22Rv1 (cell line): ENCODE measurements around the gene RPL10A.

Experiments used
- ZFX ChIP-seq: fragments of 450-650 bp; IDR thresholded peaks from 2 replicates; pipeline ENCODE4 v1.6.1; 2017; ENCODE audit warnings: antibody characterized with exemption, borderline replicate concordance
- TF ChIP-seq, protein P1 (sequence below): fragments of 450-650 bp; IDR thresholded peaks from 2 replicates; pipeline ENCODE4 v1.5.1; 2017; ENCODE audit warnings: mild to moderate bottlenecking

DNA sequence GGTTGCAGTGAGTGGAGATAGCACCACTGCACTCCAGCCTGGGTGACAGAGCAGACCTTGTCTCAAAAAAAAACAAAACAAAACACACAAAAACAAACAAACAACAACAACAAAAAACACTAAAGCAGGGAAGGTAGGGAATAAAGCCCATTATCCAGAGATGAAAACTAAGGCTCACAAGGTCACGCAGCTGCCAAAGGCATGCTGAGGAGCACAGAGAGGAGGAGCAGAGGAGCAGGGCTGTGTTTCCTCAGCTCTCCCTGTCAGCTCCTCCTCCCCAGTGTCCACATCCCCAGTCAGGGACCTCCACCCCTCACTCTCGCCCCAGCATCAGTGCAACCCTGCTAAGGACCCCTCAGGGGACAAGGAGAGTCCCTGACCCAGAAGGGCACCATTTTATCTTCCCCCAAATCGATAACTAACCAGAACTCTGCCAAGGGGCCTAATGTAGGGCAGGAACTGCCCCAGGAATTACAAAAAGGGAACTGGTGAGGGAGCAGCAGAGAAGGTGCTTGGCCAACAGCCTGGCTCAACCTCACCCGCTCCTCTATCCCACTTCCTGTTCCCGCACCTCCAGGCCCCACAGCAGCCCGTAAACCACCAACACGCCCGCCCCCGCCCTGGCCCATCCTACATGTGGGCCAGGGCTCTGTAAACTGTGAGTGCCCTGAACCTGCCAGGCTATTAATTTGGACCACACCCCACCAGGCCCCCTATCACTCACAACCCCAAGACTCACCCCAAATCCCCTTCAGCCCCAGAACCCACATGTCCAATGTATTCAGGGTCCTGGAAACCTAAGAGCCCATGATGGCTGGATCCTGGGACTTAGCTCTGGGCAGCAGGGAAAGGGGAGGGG, 19.7 kb downstream of the RPL10A start:
- TF ChIP-seq, protein P1, sequence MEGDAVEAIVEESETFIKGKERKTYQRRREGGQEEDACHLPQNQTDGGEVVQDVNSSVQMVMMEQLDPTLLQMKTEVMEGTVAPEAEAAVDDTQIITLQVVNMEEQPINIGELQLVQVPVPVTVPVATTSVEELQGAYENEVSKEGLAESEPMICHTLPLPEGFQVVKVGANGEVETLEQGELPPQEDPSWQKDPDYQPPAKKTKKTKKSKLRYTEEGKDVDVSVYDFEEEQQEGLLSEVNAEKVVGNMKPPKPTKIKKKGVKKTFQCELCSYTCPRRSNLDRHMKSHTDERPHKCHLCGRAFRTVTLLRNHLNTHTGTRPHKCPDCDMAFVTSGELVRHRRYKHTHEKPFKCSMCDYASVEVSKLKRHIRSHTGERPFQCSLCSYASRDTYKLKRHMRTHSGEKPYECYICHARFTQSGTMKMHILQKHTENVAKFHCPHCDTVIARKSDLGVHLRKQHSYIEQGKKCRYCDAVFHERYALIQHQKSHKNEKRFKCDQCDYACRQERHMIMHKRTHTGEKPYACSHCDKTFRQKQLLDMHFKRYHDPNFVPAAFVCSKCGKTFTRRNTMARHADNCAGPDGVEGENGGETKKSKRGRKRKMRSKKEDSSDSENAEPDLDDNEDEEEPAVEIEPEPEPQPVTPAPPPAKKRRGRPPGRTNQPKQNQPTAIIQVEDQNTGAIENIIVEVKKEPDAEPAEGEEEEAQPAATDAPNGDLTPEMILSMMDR: no peak
- TF ChIP-seq ZFX: no peak
